ENCODE data around the gene LAS1L.

Gene LAS1L

GRCh38 chrX:65508851-65509250, 25.7 kb downstream of the LAS1L start:
- no peak for TF ChIP-seq EZH2phosphoT487 (IDR thresholded peaks at IDR 0.05; ENCODE audit: low read depth)
- no peak for TF ChIP-seq CTCF (IDR thresholded peaks at IDR 0.05; ENCODE audit: low read depth, low read length)
- H3K4me3 ChIP-seq (ENCODE audit: low read length): no peak overlapping the region
- no peak overlapping the region for H2AFZ ChIP-seq (ENCODE audit: low read depth, low read length)

DNA sequence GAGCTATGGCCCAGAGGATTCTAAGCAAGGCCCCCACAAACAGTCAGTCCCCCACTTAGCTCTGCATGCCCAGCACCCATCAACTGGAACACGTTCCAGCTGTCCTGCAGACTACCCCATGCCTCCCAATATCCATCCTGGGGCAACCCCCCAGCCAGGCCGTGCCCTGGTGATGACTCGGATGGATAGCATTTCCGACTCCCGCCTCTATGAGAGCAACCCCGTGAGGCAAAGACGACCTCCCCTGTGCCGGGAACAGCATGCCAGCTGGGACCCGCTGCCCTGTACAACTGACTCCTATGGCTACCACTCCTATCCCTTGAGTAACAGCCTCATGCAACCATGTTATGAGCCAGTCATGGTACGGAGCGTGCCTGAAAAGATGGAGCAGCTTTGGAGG, 32.0 kb downstream of the LAS1L start:
- no peak overlapping the region for H3K4me3 ChIP-seq (ENCODE audit: low read length)
- no peak overlapping the region for H3K4me2 ChIP-seq (ENCODE audit: low read length)
- no peaks in the 10 kb centered on the region for H3K4me1 ChIP-seq (ENCODE audit: low read length)
- H3K27ac ChIP-seq (ENCODE audit: low read length): no peak overlapping the region
- peaks cover 3% of the 10 kb centered on the region for H3K36me3 ChIP-seq (replicated peaks; ENCODE audit: low read depth, low read length)
- no peaks in the 10 kb centered on the region for H3K9me3 ChIP-seq (ENCODE audit: insufficient read depth, low read length)
- H4K20me1 ChIP-seq (ENCODE audit: insufficient read depth, low read length): no peaks in the 10 kb centered on the region
- H3K27me3 ChIP-seq (ENCODE audit: low read depth, low read length): no peaks in the 10 kb centered on the region
- H3K9ac ChIP-seq (ENCODE audit: low read length): no peak overlapping the region
- TF ChIP-seq CTCF (IDR thresholded peaks at IDR 0.05; ENCODE audit: low read depth, low read length) (no peak), EZH2phosphoT487 (IDR thresholded peaks at IDR 0.05; ENCODE audit: low read depth) (no peak)
- H2AFZ ChIP-seq (ENCODE audit: low read depth, low read length): no peak overlapping the region
- no peaks in the 10 kb centered on the region for H3K79me2 ChIP-seq (ENCODE audit: low read length)

More at GRCh38 chrX:65508851-65509250, 25.7 kb downstream of the LAS1L start:
- H3K9me3 ChIP-seq (ENCODE audit: insufficient read depth, low read length): no peaks in the 10 kb centered on the region
- no peaks in the 10 kb centered on the region for H4K20me1 ChIP-seq (ENCODE audit: insufficient read depth, low read length)
- no peak overlapping the region for H3K9ac ChIP-seq (ENCODE audit: low read length)
- no peak overlapping the region for H3K4me2 ChIP-seq (ENCODE audit: low read length)
- peaks cover 3% of the 10 kb centered on the region for H3K36me3 ChIP-seq (replicated peaks; ENCODE audit: low read depth, low read length)
- no peak overlapping the region for H3K27ac ChIP-seq (ENCODE audit: low read length)
- H3K79me2 ChIP-seq (ENCODE audit: low read length): no peaks in the 10 kb centered on the region
- no peaks in the 10 kb centered on the region for H3K27me3 ChIP-seq (ENCODE audit: low read depth, low read length)
- H3K4me1 ChIP-seq (ENCODE audit: low read length): no peaks in the 10 kb centered on the region

DNA sequence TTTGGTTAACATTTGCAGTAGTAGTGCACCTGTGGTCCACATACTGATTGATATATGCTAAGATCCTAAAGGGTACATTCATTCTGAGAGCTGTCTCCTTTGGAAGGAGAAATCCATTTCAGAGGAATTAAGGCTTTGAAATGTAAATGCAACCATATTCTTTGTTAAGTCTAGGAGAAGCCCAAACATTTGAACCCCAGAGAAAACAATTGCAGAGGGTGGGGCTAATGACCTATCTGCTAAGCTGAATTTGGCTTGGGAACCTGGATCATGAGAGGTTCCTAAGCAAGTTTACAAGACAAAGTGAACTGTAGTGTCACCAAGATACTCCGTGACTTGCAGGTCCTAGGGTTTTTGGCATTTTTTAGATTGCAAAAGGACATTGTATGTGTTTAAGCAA, 41.2 kb downstream of the LAS1L start:
- H3K9me3 ChIP-seq (ENCODE audit: insufficient read depth, low read length): no peaks in the 10 kb centered on the region
- no peak overlapping the region for H3K4me2 ChIP-seq (ENCODE audit: low read length)
- no peak overlapping the region for H3K27ac ChIP-seq (ENCODE audit: low read length)
- H3K27me3 ChIP-seq (ENCODE audit: low read depth, low read length): no peaks in the 10 kb centered on the region
- no peaks in the 10 kb centered on the region for H3K4me1 ChIP-seq (ENCODE audit: low read length)
- no peaks in the 10 kb centered on the region for H3K36me3 ChIP-seq (replicated peaks; ENCODE audit: low read depth, low read length)
- H2AFZ ChIP-seq (ENCODE audit: low read depth, low read length): no peak overlapping the region
- H3K4me3 ChIP-seq (ENCODE audit: low read length): no peak overlapping the region
- H3K9ac ChIP-seq (ENCODE audit: low read length): no peak overlapping the region
- no peak for TF ChIP-seq EZH2phosphoT487 (IDR thresholded peaks at IDR 0.05; ENCODE audit: low read depth)
- TF ChIP-seq CTCF (IDR thresholded peaks at IDR 0.05; ENCODE audit: low read depth, low read length): no peak
- H3K79me2 ChIP-seq (ENCODE audit: low read length): no peaks in the 10 kb centered on the region
- H4K20me1 ChIP-seq (ENCODE audit: insufficient read depth, low read length): no peaks in the 10 kb centered on the region

- no peaks in the 10 kb centered on the region for H3K36me3 ChIP-seq (replicated peaks; ENCODE audit: low read depth, low read length)
- H3K9me3 ChIP-seq (ENCODE audit: insufficient read depth, low read length): no peaks in the 10 kb centered on the region
- H3K79me2 ChIP-seq (ENCODE audit: low read length): no peaks in the 10 kb centered on the region
- H4K20me1 ChIP-seq (ENCODE audit: insufficient read depth, low read length): no peaks in the 10 kb centered on the region
- H3K4me1 ChIP-seq (ENCODE audit: low read length): no peaks in the 10 kb centered on the region
- H3K9ac ChIP-seq (ENCODE audit: low read length): no peak overlapping the region
- no peak overlapping the region for H3K4me2 ChIP-seq (ENCODE audit: low read length)
- no peak overlapping the region for H3K4me3 ChIP-seq (ENCODE audit: low read length)
- H2AFZ ChIP-seq (ENCODE audit: low read depth, low read length): no peak overlapping the region
- H3K27me3 ChIP-seq (ENCODE audit: low read depth, low read length): no peaks in the 10 kb centered on the region
- no peak overlapping the region for H3K27ac ChIP-seq (ENCODE audit: low read length)
- TF ChIP-seq EZH2phosphoT487 (IDR thresholded peaks at IDR 0.05; ENCODE audit: low read depth) (no peak), CTCF (IDR thresholded peaks at IDR 0.05; ENCODE audit: low read depth, low read length) (no peak)
Measured at GRCh38 chrX:65491620-65492019, 43.0 kb downstream of the LAS1L start.
